ENCODE measurements around the gene USP3.

The USP3 gene

GRCh38 chr15:63588826-63589225 lies 84.4 kb downstream of the USP3 start:
- peaks cover 6% of the 10 kb centered on the region; the same call in 1 of the 2 replicates for H3K36me3 ChIP-seq (replicated peaks; ENCODE audit: insufficient read depth, low read length)
- no peaks in the 10 kb centered on the region for H3K9me2 ChIP-seq (replicated peaks; ENCODE audit: insufficient read depth, low read length)
- H3K79me2 ChIP-seq (ENCODE audit: low read length) = no peaks in the 10 kb centered on the region
- no peak overlapping the region for H3K4me2 ChIP-seq (ENCODE audit: low read depth, low read length)
- H4K20me1 ChIP-seq (ENCODE audit: insufficient read depth, low read length) = no peaks in the 10 kb centered on the region; the same call in 1 of the 2 replicates
- no peak overlapping the region for H2AFZ ChIP-seq (ENCODE audit: low read length)
- no peak for DNase-seq
- no peaks in the 10 kb centered on the region for H3K4me1 ChIP-seq (ENCODE audit: low read length)
- no peak overlapping the region for H3K4me3 ChIP-seq (ENCODE audit: low read length)
- no peak for TF ChIP-seq EZH2 (optimal IDR thresholded peaks at IDR 0.05; ENCODE audit: low read depth, low read length)
- no peak for TF ChIP-seq CTCF (IDR thresholded peaks at IDR 0.05; ENCODE audit: low read length)
- TF ChIP-seq EZH2phosphoT487 (IDR thresholded peaks at IDR 0.05; ENCODE audit: low read length) = no peak
- no peak overlapping the region for H3K9ac ChIP-seq (ENCODE audit: low read length)
- H3K9me3 ChIP-seq (replicated peaks; ENCODE audit: insufficient read depth, low read length) = no peaks in the 10 kb centered on the region
- H3F3A ChIP-seq (ENCODE audit: insufficient read depth, low read length) = no peaks in the 10 kb centered on the region
- no peaks in the 10 kb centered on the region for H3K27me3 ChIP-seq (replicated peaks; ENCODE audit: insufficient read depth, low read length)
- no peak overlapping the region for H3K27ac ChIP-seq (ENCODE audit: low read length)

GRCh38 chr15:63593705-63594671 lies 89.6 kb downstream of the USP3 start:
- no peaks in the 10 kb centered on the region for H3K9me2 ChIP-seq (replicated peaks; ENCODE audit: insufficient read depth, low read length)
- no peak for DNase-seq
- no peak for TF ChIP-seq EZH2phosphoT487 (IDR thresholded peaks at IDR 0.05; ENCODE audit: low read length)
- no peak for TF ChIP-seq CTCF (IDR thresholded peaks at IDR 0.05; ENCODE audit: low read length)
- no peak for TF ChIP-seq EZH2 (optimal IDR thresholded peaks at IDR 0.05; ENCODE audit: low read depth, low read length)
- no peak overlapping the region for H3K4me3 ChIP-seq (ENCODE audit: low read length)
- no peak overlapping the region for H2AFZ ChIP-seq (ENCODE audit: low read length)
- peaks cover 8% of the 10 kb centered on the region; the same call in 1 of the 2 replicates for H3K36me3 ChIP-seq (replicated peaks; ENCODE audit: insufficient read depth, low read length)
- H3K27me3 ChIP-seq (replicated peaks; ENCODE audit: insufficient read depth, low read length) = no peaks in the 10 kb centered on the region
- H3K79me2 ChIP-seq (ENCODE audit: low read length) = no peaks in the 10 kb centered on the region; the same call in 1 of the 2 replicates
- H4K20me1 ChIP-seq (ENCODE audit: insufficient read depth, low read length) = no peaks in the 10 kb centered on the region
- no peak overlapping the region for H3K9ac ChIP-seq (ENCODE audit: low read length)
- H3K9me3 ChIP-seq (replicated peaks; ENCODE audit: insufficient read depth, low read length) = no peaks in the 10 kb centered on the region
- no peaks in the 10 kb centered on the region for H3F3A ChIP-seq (ENCODE audit: insufficient read depth, low read length)
- no peak overlapping the region for H3K4me2 ChIP-seq (ENCODE audit: low read depth, low read length)
- 0 out of 2 replicates have a peak, but pooled peaks cover 2% of the 10 kb centered on the region for H3K4me1 ChIP-seq (ENCODE audit: low read length)
- H3K27ac ChIP-seq (ENCODE audit: low read length) = no peak overlapping the region

GRCh38 chr15:63595065-63595464 lies 90.7 kb downstream of the USP3 start:
- H3K79me2 ChIP-seq (ENCODE audit: low read length) = no peaks in the 10 kb centered on the region; the same call in 1 of the 2 replicates
- no peaks in the 10 kb centered on the region for H3K9me3 ChIP-seq (replicated peaks; ENCODE audit: insufficient read depth, low read length)
- H3K27me3 ChIP-seq (replicated peaks; ENCODE audit: insufficient read depth, low read length) = no peaks in the 10 kb centered on the region
- no peak overlapping the region for H3K4me2 ChIP-seq (ENCODE audit: low read depth, low read length)
- DNase-seq = no peak
- H3K9me2 ChIP-seq (replicated peaks; ENCODE audit: insufficient read depth, low read length) = no peaks in the 10 kb centered on the region
- 0 out of 2 replicates have a peak, but pooled peaks cover 4% of the 10 kb centered on the region for H3K4me1 ChIP-seq (ENCODE audit: low read length)
- H3K27ac ChIP-seq (ENCODE audit: low read length) = no peak overlapping the region
- H3K36me3 ChIP-seq (replicated peaks; ENCODE audit: insufficient read depth, low read length) = peaks cover 8% of the 10 kb centered on the region; the same call in 1 of the 2 replicates
- no peaks in the 10 kb centered on the region for H4K20me1 ChIP-seq (ENCODE audit: insufficient read depth, low read length)
- no peak overlapping the region for H3K4me3 ChIP-seq (ENCODE audit: low read length)
- peaks cover 8% of the 10 kb centered on the region; the same call in 1 of the 2 replicates for H3F3A ChIP-seq (ENCODE audit: insufficient read depth, low read length)
- H2AFZ ChIP-seq (ENCODE audit: low read length) = no peak overlapping the region
- H3K9ac ChIP-seq (ENCODE audit: low read length) = no peak overlapping the region
- TF ChIP-seq EZH2 (optimal IDR thresholded peaks at IDR 0.05; ENCODE audit: low read depth, low read length) = no peak
- no peak for TF ChIP-seq CTCF (IDR thresholded peaks at IDR 0.05; ENCODE audit: low read length)
- no peak for TF ChIP-seq EZH2phosphoT487 (IDR thresholded peaks at IDR 0.05; ENCODE audit: low read length)

Measured in MM.1S (cell line).